Measurements from ENCODE around the gene LPP. TPM values are rescaled to one million over a fixed set of nuclear protein-coding genes. Genes with fewer than 3 reads are reported as not detected.

The LPP gene
- total RNA-seq, 3 donors from 2014 or later: 262 to 816 (median 325) TPM

DNA sequence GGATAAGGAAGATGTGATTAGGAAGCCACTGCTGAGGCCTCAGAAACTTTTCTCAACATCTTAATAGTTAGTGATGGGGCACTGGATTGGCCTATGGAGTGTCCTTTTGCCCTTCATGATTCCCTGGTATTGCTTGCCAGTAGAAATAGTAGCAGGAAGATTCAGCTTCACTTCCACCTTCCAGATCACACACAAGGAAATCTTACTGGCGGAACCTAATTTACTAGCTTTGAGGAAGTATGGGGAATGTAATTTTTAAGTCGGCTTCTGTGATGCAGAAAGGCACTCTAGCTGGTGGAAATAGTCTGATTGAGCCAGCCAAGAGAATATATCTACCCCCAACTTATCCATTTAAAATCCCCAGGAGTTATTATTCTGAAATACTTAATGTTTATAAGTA lies 46.5 kb downstream of the LPP start:
- Histone ChIP-seq H3K36me3 (ENCODE audit: low read depth) (no peaks in the 10 kb centered on the region), H3K4me1 (ENCODE audit: low read depth) (peaks cover 25% of the 10 kb centered on the region)
- DNase-seq: no peak

DNA sequence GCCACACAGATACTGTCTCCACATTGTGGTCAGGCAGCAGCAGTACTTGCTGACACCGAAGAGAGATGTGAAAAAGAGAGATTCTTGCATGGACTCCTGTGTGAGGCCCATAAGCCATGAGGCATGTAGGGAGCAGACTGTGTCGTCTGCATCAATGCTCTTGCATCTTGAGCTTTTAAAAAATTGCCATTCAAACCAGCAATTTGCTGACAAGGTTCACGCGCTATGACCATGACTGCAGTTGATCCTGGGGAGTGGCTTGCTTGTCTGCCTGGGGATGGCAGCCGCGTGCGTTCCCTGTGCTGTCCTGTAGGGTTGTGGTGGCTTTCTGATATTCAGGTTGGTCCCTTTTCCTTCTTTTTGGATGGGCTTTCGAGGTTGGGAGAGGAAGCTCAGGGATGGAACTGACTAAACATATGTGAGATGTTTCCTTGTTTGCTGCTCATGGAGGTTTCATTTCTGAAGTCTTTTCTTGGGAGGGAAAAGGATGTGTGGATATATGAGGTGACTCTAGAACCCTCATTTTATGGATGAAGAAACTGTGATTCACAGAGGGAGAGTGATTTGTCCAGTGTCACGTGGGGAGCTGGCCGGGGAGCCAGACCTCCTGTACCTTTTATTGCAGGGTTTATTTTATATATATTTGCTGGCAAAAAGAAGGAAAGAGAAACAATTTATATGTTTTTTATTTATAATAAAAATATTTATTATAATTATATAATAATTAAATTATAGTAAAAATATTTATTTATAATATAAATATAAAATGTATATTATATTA lies 48.6 kb downstream of the LPP start:
- Histone ChIP-seq H3K9me3 (no peaks in the 10 kb centered on the region), H3K4me1 (ENCODE audit: low read depth) (peaks cover 28% of the 10 kb centered on the region), H3K4me3 (no peak overlapping the region), H3K36me3 (ENCODE audit: low read depth) (no peaks in the 10 kb centered on the region)
- intact Hi-C loops (cut with DNase I, micrococcal nuclease): no loop called here
- TF ChIP-seq, protein P1, sequence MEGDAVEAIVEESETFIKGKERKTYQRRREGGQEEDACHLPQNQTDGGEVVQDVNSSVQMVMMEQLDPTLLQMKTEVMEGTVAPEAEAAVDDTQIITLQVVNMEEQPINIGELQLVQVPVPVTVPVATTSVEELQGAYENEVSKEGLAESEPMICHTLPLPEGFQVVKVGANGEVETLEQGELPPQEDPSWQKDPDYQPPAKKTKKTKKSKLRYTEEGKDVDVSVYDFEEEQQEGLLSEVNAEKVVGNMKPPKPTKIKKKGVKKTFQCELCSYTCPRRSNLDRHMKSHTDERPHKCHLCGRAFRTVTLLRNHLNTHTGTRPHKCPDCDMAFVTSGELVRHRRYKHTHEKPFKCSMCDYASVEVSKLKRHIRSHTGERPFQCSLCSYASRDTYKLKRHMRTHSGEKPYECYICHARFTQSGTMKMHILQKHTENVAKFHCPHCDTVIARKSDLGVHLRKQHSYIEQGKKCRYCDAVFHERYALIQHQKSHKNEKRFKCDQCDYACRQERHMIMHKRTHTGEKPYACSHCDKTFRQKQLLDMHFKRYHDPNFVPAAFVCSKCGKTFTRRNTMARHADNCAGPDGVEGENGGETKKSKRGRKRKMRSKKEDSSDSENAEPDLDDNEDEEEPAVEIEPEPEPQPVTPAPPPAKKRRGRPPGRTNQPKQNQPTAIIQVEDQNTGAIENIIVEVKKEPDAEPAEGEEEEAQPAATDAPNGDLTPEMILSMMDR (IDR thresholded peaks at IDR 0.05): no peak
- no peak for DNase-seq
- ATAC-seq: no peak

More for the DNA sequence above, 46.5 kb downstream of the LPP start:
- Histone ChIP-seq H3K4me3 (no peak overlapping the region), H3K9me3 (no peaks in the 10 kb centered on the region)
- no peak for ATAC-seq
- intact Hi-C loops (cut with DNase I, micrococcal nuclease): no loop called here
- TF ChIP-seq, protein P1 (IDR thresholded peaks at IDR 0.05): no peak

DNA sequence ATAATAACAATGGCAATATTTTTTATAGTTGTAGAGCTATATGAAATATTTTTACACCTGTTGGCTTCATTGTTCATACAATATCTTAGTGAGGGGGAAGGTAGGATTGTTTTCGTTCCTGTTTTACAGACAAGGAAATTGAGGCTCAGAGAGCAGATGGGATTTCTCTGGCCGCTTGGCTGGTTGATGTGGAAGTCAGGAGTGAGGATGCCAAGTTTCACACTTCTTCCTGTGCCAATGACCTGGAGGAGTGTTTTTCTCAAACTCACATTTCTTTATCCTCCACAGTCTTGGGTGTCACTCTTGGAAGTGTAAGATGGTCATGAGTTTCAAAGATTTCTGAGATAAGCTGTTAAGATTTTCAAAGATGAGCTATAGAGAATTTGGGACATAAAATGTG lies 50.6 kb downstream of the LPP start:
- DNase-seq: no peak
- Histone ChIP-seq H3K9me3 (no peaks in the 10 kb centered on the region), H3K4me3 (no peak overlapping the region), H3K4me1 (ENCODE audit: low read depth) (peaks cover 11% of the 10 kb centered on the region), H3K36me3 (ENCODE audit: low read depth) (no peaks in the 10 kb centered on the region)
- TF ChIP-seq, protein P1 (IDR thresholded peaks at IDR 0.05): no peak
- intact Hi-C loops (cut with DNase I, micrococcal nuclease): no loop called here
- no peak for ATAC-seq

DNA sequence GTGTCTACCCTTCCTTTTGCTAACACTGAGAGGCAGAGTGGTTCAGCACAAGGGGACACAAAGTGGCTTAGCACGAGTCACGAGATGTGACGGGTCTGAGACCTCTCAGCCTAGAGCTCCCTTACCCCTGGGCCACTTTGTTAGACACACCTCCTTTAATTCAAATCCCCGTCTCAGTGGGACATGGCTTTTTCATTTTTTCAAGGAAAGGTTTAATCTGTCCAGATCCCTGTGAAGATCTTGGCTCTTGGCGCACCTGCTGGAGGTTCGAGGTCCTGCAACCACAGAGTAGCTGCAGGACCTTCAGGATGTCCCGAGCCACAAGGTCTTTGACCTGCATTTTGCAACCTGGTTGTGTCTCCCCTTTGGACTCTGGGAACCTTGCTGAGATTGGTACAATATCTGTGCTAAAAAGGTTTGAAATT lies 52.0 kb downstream of the LPP start:
- TF ChIP-seq, protein P1 (IDR thresholded peaks at IDR 0.05): no peak
- Histone ChIP-seq H3K9me3 (no peaks in the 10 kb centered on the region), H3K4me3 (no peak overlapping the region), H3K4me1 (ENCODE audit: low read depth) (peaks cover 11% of the 10 kb centered on the region), H3K36me3 (ENCODE audit: low read depth) (no peaks in the 10 kb centered on the region)
- intact Hi-C loops (cut with DNase I, micrococcal nuclease): no loop called here
- ATAC-seq (peak; percentile 86), DNase-seq (peak in 2 of 3 donors; percentile 46 to 65)

DNA sequence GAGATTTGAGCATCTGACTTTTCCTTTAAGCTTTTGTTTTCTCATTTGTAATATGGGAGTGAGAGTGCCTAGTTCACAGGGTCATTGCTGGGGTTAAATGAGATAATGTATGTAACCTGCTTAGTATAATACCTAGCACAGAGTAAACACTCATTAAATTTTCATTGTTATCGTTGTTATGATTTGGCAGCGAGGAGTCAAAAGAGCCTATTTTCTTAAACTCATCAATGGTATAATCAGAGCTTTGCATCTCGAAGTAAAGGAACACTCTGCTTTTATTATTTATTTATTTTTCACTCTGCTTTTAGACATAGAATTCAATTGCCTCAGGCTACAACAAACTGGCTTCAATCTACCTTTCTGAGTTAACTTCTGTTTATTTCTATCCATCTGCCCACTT lies 52.8 kb downstream of the LPP start:
- Histone ChIP-seq H3K4me1 (ENCODE audit: low read depth) (peaks cover 14% of the 10 kb centered on the region), H3K4me3 (no peak overlapping the region), H3K9me3 (no peaks in the 10 kb centered on the region), H3K36me3 (ENCODE audit: low read depth) (no peaks in the 10 kb centered on the region)
- no peak for DNase-seq
- intact Hi-C loops (cut with DNase I, micrococcal nuclease): no loop called here
- ATAC-seq: no peak
- TF ChIP-seq, protein P1 (IDR thresholded peaks at IDR 0.05): no peak
